OCI-LY7 (cell line): Measurements from ENCODE around the gene POLD2.

Experiments
- CTCF ChIP-seq: fragments of 200-600 bp; sonication (generic); conservative IDR thresholded peaks from 2 replicates; pipeline ENCODE4 v1.5.1; 2014; ENCODE audit warnings: mild to moderate bottlenecking, antibody characterized with exemption, low read length, moderate library complexity, mixed read lengths
- EZH2phosphoT487 ChIP-seq: fragments of 200-600 bp; sonication (generic); IDR thresholded peaks from 2 replicates; pipeline ENCODE4 v1.6.1; 2018; ENCODE audit warnings: low read depth, borderline replicate concordance, mild to moderate bottlenecking, mixed run types, antibody characterized with exemption, low read length, moderate library complexity, mixed read lengths

- TF ChIP-seq EZH2phosphoT487 (no peak), CTCF (no peak)
Measured at GRCh38 chr7:44121761-44122420, 1.5 kb downstream of the POLD2 start.
